ENCODE measurements around the gene ZNF391. TPM values are rescaled to one million over a fixed set of nuclear protein-coding genes. Genes with fewer than 3 reads are reported as not detected.

Gene ZNF391
- total RNA-seq, 1 donor: 2.5 TPM

- TF ChIP-seq CTCF (IDR thresholded peaks at IDR 0.05; ENCODE audit: extremely low read depth, low read depth, low read length): no peak
- Histone ChIP-seq H2AFZ (ENCODE audit: low read length) (no peak overlapping the region), H3K27me3 (ENCODE audit: insufficient read depth, low read length) (no peaks in the 10 kb centered on the region), H3K9me3 (ENCODE audit: low read depth, low read length) (no peaks in the 10 kb centered on the region), H3K79me2 (ENCODE audit: insufficient read depth, low read length) (no peaks in the 10 kb centered on the region), H3K36me3 (ENCODE audit: insufficient read depth, low read length) (no peaks in the 10 kb centered on the region), H3K27ac (ENCODE audit: low read depth, low read length) (no peak overlapping the region), H3K4me3 (ENCODE audit: insufficient read depth, low read length) (no peak overlapping the region), H3K4me1 (ENCODE audit: insufficient read depth, low read length) (peaks cover 5% of the 10 kb centered on the region), H4K20me1 (ENCODE audit: insufficient read depth, low read length) (no peaks in the 10 kb centered on the region), H3K4me2 (ENCODE audit: insufficient read depth, low read length) (no peak overlapping the region)
- no peak for DNase-seq (ENCODE audit: insufficient read length, low spot score, missing footprints)
These were observed 5.5 kb upstream of the ZNF391 start for GRCh38 chr6:27383011-27383410.

- Histone ChIP-seq H3K9me3 (ENCODE audit: low read depth, low read length) (no peaks in the 10 kb centered on the region), H3K36me3 (ENCODE audit: insufficient read depth, low read length) (no peaks in the 10 kb centered on the region), H4K20me1 (ENCODE audit: insufficient read depth, low read length) (no peaks in the 10 kb centered on the region), H3K79me2 (ENCODE audit: insufficient read depth, low read length) (no peaks in the 10 kb centered on the region), H3K4me3 (ENCODE audit: insufficient read depth, low read length) (no peak overlapping the region), H2AFZ (ENCODE audit: low read length) (no peak overlapping the region), H3K27ac (ENCODE audit: low read depth, low read length) (no peak overlapping the region), H3K4me1 (ENCODE audit: insufficient read depth, low read length) (peaks cover 5% of the 10 kb centered on the region), H3K4me2 (ENCODE audit: insufficient read depth, low read length) (no peak overlapping the region), H3K27me3 (ENCODE audit: insufficient read depth, low read length) (no peaks in the 10 kb centered on the region)
- TF ChIP-seq CTCF (IDR thresholded peaks at IDR 0.05; ENCODE audit: extremely low read depth, low read depth, low read length): no peak
- no peak for DNase-seq (ENCODE audit: insufficient read length, low spot score, missing footprints)
These were observed 5.1 kb upstream of the ZNF391 start for GRCh38 chr6:27383481-27383880.

- Histone ChIP-seq H3K27me3 (ENCODE audit: insufficient read depth, low read length) (no peaks in the 10 kb centered on the region), H3K4me1 (ENCODE audit: insufficient read depth, low read length) (peaks cover 9% of the 10 kb centered on the region), H3K9me3 (ENCODE audit: low read depth, low read length) (no peaks in the 10 kb centered on the region), H3K4me3 (ENCODE audit: insufficient read depth, low read length) (no peak overlapping the region), H3K27ac (ENCODE audit: low read depth, low read length) (no peak overlapping the region), H3K4me2 (ENCODE audit: insufficient read depth, low read length) (no peak overlapping the region), H3K79me2 (ENCODE audit: insufficient read depth, low read length) (no peaks in the 10 kb centered on the region), H4K20me1 (ENCODE audit: insufficient read depth, low read length) (no peaks in the 10 kb centered on the region), H2AFZ (ENCODE audit: low read length) (no peak overlapping the region), H3K36me3 (ENCODE audit: insufficient read depth, low read length) (no peaks in the 10 kb centered on the region)
- TF ChIP-seq CTCF (IDR thresholded peaks at IDR 0.05; ENCODE audit: extremely low read depth, low read depth, low read length): no peak
- DNase-seq (ENCODE audit: insufficient read length, low spot score, missing footprints): no peak
These were observed 4.1 kb downstream of the ZNF391 start for GRCh38 chr6:27392623-27393022.

- Histone ChIP-seq H3K36me3 (ENCODE audit: insufficient read depth, low read length) (no peaks in the 10 kb centered on the region), H3K4me2 (ENCODE audit: insufficient read depth, low read length) (no peak overlapping the region), H2AFZ (ENCODE audit: low read length) (no peak overlapping the region), H4K20me1 (ENCODE audit: insufficient read depth, low read length) (no peaks in the 10 kb centered on the region), H3K4me1 (ENCODE audit: insufficient read depth, low read length) (peaks cover 3% of the 10 kb centered on the region), H3K27me3 (ENCODE audit: insufficient read depth, low read length) (no peaks in the 10 kb centered on the region), H3K4me3 (ENCODE audit: insufficient read depth, low read length) (no peak overlapping the region), H3K9me3 (ENCODE audit: low read depth, low read length) (no peaks in the 10 kb centered on the region), H3K79me2 (ENCODE audit: insufficient read depth, low read length) (no peaks in the 10 kb centered on the region), H3K27ac (ENCODE audit: low read depth, low read length) (no peak overlapping the region)
- TF ChIP-seq CTCF (IDR thresholded peaks at IDR 0.05; ENCODE audit: extremely low read depth, low read depth, low read length): no peak
- DNase-seq (ENCODE audit: insufficient read length, low spot score, missing footprints): no peak
These were observed 5.5 kb downstream of the ZNF391 start for GRCh38 chr6:27394073-27394472.
